Right renal pelvis (tissue), 4 donors: ENCODE data around the gene MAML3. TPM values are rescaled to one million over a fixed set of nuclear protein-coding genes. Genes with fewer than 3 reads are reported as not detected.
"Not testable (repeated sequence)": the region's sequence is repeated elsewhere in the genome, so short reads cannot be mapped to it uniquely, and the experiment has no call there.

ENCODE experiments used
- DNase-seq, 4 donors: peaks; one replicate each; pipeline ENCODE4 v3.0.0-alpha.2; 2013; ENCODE audit warnings: low read depth in 4 of 4, low spot score in 3 of 4, missing footprints in 1 of 4
- polyA plus RNA-seq, 4 donors: library from polyadenylated mRNA; unstranded; fragments of 120-200 nt; gene quantifications; one replicate each; pipeline ENCODE4 v1.2.1, GENCODE V29; 2013; ENCODE audit not compliant: insufficient read length in 4 of 4

The MAML3 gene
- polyA plus RNA-seq, 4 donors: 17.4 to 19.8 (median 17.9) TPM

DNA sequence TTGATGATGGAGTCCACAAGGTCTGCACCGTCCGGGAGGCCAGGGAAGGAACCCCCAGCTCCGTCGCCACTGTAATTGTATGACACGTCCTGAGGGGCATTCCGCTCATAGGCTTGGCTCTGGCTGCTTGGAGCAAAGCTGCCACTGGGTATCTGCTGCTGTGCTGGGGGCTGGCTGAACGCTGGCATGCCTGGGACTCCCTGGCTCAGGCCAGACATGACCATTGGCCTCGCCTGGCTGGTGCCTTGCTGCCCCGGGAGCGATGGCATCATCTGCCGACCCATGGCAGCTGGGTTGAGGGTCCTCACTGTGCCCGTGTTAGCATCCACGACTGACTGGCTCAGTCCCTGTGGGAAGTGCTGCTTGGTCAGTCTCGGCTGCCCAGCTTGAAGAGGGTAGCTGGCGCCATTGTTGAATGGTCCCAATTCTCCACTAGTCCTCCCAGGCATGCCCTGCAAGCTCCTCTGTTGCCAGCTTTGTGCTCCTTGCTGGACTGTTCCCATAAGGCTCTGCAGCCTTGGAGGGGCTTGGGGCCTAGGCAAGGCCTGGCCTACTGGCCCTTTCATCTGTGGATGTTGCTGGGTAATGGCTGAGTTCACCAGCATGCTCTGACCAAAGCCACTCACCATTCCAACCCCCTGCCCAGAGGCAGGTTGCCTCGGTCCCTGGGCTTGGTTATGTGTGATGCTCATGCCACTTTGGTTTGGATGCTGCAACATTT is 434.4 kb downstream of the MAML3 start:
- no peak for DNase-seq

GRCh38 chr4:139718833-139719232 is 435.2 kb downstream of the MAML3 start:
- DNase-seq: no peak

DNA sequence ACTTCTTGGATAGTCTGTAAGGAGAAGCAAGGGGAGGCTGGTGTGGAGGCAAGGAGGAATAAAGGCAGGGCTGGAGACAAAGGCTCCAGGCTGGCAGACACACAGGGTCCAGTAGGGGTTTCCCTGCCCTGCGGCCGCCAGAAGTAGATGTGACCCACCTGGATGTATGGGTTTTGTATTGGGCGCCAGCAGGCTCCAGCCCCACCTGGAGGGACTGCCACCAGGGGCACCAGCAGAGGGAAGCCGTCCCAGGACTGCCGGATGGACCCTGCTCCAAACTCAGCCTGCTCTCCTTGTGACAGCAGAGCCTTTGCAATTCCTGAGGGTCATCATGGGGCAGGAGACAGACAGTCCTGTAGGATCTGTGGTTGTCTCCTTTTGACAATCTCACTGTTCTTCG is 435.6 kb downstream of the MAML3 start:
- no peak for DNase-seq

- DNase-seq: no peak
Observed at GRCh38 chr4:139715746-139716391, 438.1 kb downstream of the MAML3 start.

DNA sequence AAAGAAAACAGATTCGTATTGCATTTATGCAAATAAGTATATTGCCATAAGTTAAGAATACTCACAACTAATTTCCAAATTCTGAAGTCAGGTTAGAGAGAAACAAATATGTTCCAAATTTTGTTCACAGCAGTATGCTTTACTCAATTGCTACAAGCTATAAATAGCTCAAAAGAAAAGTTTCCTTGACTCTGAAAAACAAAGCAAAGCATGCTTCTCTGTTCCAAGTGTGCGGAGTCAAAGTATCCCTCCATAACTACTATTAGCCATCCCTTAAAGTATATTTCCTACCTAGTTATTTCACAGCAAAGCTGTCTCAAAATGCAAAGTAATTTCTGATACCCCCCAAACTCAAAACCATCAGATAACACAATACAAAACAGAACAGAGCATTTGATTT is 441.1 kb downstream of the MAML3 start:
- DNase-seq: no peak

- DNase-seq: no peak
Observed at GRCh38 chr4:139711461-139711860, 442.5 kb downstream of the MAML3 start.

DNA sequence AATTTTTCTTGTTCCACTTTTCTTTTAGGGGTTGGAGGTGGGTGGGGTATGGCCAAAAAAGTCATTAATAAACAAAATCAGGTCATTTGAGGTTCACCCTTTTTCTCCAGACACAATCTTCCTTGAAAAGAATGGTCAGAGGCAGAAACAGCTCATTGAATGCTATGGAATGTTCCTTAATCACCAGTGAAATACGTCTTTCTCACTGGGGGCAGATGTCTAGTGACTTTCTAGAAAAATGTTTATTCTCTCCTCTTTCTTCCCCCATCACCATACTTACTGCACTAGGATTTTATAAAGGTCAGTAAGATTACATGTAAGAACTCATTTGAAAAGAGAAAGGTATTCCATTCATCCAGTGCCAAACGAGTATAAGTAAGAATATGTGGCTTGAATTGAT is 443.9 kb downstream of the MAML3 start:
- DNase-seq: no peak

- DNase-seq: no peak
Observed at GRCh38 chr4:139709660-139710059, 444.3 kb downstream of the MAML3 start.

DNA sequence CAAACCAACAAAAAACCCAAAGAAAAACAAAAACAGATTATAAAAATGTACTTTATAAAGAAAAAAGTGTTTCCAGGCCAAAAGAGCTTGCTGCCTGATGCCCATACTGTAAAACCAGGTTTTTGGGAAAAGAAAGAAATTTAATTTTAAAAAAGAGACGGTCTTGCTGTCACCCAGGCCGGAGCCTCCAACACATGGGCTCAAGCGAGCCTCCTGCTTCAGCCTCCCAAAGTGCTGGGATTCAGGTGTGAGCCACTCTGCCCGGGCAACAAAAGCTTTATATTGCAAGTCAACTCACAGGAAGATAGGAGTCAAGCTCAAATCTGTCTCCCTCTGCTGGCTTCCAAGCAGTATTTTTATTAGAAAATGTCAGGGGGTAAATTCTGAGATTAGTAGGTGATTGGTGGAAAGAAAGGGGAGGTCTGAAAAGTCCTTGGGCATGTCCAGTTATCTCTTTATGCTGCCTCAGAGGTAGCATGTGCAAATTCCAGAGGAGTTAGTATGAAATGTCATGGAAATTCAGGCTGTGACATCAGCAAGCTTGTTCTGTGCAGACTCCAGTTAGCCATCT is 449.0 kb downstream of the MAML3 start:
- DNase-seq: no peak

DNA sequence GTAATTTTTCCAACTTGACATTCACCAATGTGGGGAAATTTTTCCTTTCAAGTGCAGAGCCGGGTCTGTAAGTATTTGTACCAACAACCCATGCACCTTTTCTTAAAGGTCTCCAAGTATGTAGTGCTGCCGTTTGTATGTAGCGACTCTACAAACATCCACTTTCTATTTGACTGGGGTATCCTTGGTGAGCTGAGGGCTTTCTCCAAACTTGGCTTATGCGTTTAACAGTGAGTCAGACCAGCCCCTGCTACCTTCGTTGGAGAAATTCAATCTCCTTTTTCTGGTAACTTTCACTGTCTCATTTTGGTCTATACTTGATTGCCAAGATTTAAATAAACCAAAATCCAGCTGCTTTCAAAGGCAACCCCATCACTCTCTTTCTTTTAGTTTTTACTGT is 453.4 kb downstream of the MAML3 start:
- DNase-seq: no peak

DNA sequence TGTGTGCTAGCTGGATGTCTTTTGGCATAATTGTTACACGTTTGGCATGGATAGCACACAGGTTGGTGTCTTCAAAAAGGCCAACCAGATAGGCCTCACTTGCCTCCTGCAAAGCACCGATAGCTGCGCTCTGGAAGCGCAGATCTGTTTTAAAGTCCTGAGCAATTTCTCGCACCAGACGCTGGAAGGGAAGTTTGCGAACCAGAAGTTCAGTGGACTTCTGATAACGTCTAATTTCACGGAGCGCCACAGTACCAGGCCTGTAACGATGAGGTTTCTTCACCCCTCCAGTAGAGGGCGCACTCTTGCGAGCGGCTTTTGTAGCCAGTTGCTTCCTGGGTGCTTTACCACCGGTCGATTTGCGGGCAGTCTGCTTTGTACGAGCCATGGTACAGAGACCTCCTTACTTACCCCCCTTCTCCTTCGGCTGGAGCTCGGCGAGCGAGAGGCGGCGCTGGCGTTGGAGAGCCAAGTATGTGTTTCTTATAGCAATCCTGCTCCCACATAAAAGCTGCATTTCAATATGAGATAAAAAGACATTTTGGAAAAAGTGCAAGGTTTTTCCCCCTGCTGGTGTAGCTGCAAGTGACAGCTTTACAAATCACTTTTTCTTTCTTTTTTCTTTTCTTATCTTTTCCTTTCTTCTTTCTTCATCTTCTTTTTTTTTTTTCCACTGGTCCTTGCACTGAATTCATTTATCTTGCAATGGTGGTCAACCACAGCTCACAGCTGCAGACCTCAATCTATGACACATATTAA is 455.6 kb downstream of the MAML3 start:
- not testable (repeated sequence) for DNase-seq

DNA sequence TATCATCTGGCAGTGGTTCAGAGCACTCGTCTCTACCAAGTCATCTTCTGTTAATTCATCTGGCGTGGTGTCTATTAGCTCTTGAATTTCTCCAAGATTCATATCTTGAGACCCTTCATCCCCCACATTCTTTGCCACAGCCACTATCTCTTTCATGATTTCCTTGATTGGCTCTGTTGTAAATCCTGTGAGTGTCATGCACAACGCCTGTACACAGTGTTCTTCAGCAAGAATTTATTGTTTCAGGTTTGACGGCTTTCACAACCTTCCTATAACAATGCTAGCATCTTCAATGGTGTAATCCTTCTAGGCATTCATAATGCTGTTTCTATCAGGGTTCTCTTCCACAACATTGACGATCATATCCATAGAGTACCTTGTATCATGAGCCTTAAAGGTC is 457.5 kb downstream of the MAML3 start:
- DNase-seq: no peak

DNA sequence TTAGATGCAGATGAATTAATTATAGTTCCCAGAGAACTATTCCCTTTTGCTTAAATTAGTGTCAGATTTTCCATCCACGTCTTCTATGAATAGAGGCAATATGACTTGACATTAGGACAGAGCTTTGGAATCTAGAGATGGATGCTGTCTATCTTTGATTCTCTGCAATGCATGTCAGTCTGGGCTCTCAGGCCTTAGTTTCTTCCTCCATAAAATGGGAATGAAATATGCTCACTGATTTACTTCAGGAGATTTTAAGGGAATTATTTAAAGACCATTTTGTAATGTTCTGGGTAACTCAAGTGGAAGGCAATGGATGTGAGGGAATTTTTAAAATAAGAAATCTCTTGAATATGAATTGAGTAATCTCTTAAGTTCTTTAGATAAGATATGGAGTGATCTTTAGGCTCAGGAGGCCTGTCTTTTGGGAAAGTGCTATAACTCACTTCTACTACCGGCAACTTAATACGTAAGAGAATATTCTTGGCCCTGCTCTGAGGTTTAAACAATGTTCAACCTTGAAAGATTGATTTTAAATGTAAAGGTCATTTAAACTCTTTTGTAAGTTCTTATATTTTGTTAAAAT is 459.4 kb downstream of the MAML3 start:
- no peak for DNase-seq

- DNase-seq: no peak
Observed at GRCh38 chr4:139692309-139693012, 461.5 kb downstream of the MAML3 start.

- DNase-seq: no peak
Observed at GRCh38 chr4:139690419-139690818, 463.6 kb downstream of the MAML3 start.

GRCh38 chr4:139689093-139689722 is 464.8 kb downstream of the MAML3 start:
- DNase-seq: no peak

- no peak for DNase-seq
Observed at GRCh38 chr4:139686988-139687387, 467.0 kb downstream of the MAML3 start.

- DNase-seq: no peak
Observed at GRCh38 chr4:139686130-139686529, 467.9 kb downstream of the MAML3 start.

DNA sequence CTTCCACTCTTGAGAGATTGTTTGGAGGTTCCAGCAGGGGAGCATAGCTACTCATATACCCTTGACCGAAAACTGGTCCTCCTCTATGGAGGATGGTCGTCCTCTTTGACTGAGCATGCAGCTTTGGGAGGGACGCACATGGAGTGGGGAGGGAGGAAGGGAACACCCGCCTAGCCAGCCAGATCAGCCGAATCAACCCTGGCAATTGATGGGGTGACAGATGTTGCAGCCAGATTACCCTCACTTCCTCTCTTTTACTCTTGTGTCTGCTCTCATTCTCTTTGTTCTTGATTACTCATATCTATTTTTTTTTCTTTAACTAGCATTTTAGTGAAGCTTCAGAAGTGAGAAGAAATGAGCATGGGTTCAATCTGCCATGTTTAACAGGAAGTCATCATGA is 468.8 kb downstream of the MAML3 start:
- no peak for DNase-seq

- DNase-seq: no peak
Observed at GRCh38 chr4:139684351-139684750, 469.6 kb downstream of the MAML3 start.
